Transverse colon (tissue), 4 donors: ENCODE data around the gene NXPH1. TPM values are rescaled to one million over a fixed set of nuclear protein-coding genes. Genes with fewer than 3 reads are reported as not detected.

Experiments
- DNase-seq: peaks from one replicate; pipeline ENCODE4 v3.0.0-alpha.2; 2019
- H3K27ac ChIP-seq, 4 donors: fragments of 200-600 bp; sonication (generic); 2 replicates each; pipeline ENCODE4 v1.5.1; 2016 to 2018; ENCODE audit warnings: inconsistent platforms in 4 of 4
- H3K27me3 ChIP-seq: fragments of 200-600 bp; sonication (generic); 2 replicates; pipeline ENCODE4 v1.5.1; 2017; ENCODE audit warnings: inconsistent platforms
- H3K36me3 ChIP-seq, 4 donors: fragments of 200-600 bp; sonication (generic); 2 replicates each; pipeline ENCODE4 v1.5.1; 2017 to 2019; ENCODE audit warnings: inconsistent platforms in 4 of 4
- H3K4me1 ChIP-seq, 4 donors: fragments of 200-600 bp; sonication (generic); 2 replicates each; pipeline ENCODE4 v1.5.1; 2017 to 2020; ENCODE audit warnings: inconsistent platforms in 4 of 4
- H3K4me3 ChIP-seq, 4 donors: fragments of 200-600 bp; sonication (generic); 1 replicate in 1 of 4; 2 replicates in 3 of 4; pipeline versions ENCODE4 v1.5.1 to v1.6.1; 2017 to 2019; ENCODE audit warnings: inconsistent platforms in 4 of 4
- H3K9me3 ChIP-seq, 2 donors: fragments of 200-600 bp; sonication (generic); 2 replicates each; pipeline ENCODE4 v1.5.1; 2017 to 2019; ENCODE audit warnings: inconsistent platforms in 2 of 2
- EP300 ChIP-seq: sonication (generic); formaldehyde crosslinking; IDR thresholded peaks from one replicate; pipeline ENCODE4 v1.6.1; 2017; ENCODE audit warnings: antibody characterized with exemption, low read depth
- POLR2A ChIP-seq: fragments of 450-650 bp; IDR thresholded peaks from one replicate; pipeline ENCODE4 v1.6.1; 2016; ENCODE audit warnings: antibody characterized with exemption, mild to moderate bottlenecking, moderate library complexity
- POLR2AphosphoS5 ChIP-seq, 3 donors: sonication (generic); formaldehyde crosslinking; IDR thresholded peaks; one replicate each; pipeline ENCODE4 v1.6.1; 2016; ENCODE audit warnings: antibody characterized with exemption in 3 of 3
- WGBS, 2 donors: methylation state at CpG; one replicate each; pipeline ENCODE4 v1.1.5; 2018; ENCODE audit warnings: low coverage in 1 of 2; 5-methylcytosine and 5-hydroxymethylcytosine counted together
- in situ Hi-C, 4 donors: fragments of 200-750 bp; cut with MboI; loops; one replicate each; pipeline versions ENCODE4 v1.15.0 to v1.15.1; 2017; ENCODE audit warnings: low sequenced_read_pairs in 3 of 4, low pct_ligation_motif_present in 1 of 4, low pct_unique_long_range_greater_than_20kb in 1 of 4
- intact Hi-C: fragments of 100-400 bp; cut with DNase I; formaldehyde crosslinking; loops from one replicate; pipeline ENCODE4 v1.15.1; 2023; ENCODE audit warnings: low total_unique reads
- total RNA-seq, 4 donors: library from RNA; depleted of rRNA; stranded (reverse); fragments of >200 nt; gene quantifications; one replicate each; pipeline ENCODE4 v1.1.0, GENCODE V29; 2016
- TF ChIP-seq, protein P1 (sequence below), 5 experiments: fragments of 200-600 bp in 3 of 5; fragments of 450-650 bp in 2 of 5; sonication (generic) in 3 of 5; IDR thresholded peaks; 1 replicate in 2 of 5; 2 replicates in 3 of 5; pipeline ENCODE4 v1.5.1; 2016 to 2017; ENCODE audit warnings: antibody characterized with exemption in 5 of 5, inconsistent platforms in 3 of 5, mild to moderate bottlenecking in 2 of 5, moderate library complexity in 1 of 5

Gene NXPH1
- total RNA-seq, 4 donors from 2014 or later, result not detected

DNA sequence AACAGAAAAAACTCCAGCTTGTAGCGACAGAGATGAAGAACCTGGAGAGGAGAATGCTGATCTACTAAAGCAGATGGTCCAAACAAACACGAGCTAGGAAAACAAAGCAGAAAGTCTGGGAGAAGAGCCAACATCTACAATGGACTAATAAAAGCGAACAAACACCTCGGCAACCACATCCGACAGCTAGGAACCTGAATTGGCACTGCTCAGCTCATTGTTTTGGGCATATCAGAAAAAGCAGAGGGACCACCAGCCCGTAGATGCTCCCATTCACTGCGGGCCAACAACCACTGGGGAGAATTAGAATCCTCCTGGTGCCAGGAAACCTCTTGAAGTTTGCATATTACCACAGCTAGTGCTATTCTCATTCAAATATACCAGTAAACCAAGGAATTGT lies 204.7 kb downstream of the NXPH1 start:
- in situ Hi-C loops, result no loop called here
- Histone ChIP-seq H3K36me3 (no peaks in the 10 kb centered on the region), H3K9me3 (no peaks in the 10 kb centered on the region), H3K4me3 (no peak overlapping the region), H3K4me1 (peaks cover 0 to 19% (median 4%) of the 10 kb centered on the region in 4 donors), H3K27ac (no peak overlapping the region), H3K27me3 (no peaks in the 10 kb centered on the region)
- intact Hi-C loops, result no loop called here
- WGBS, 2 donors, result 2 to 25% methylated on average over 4 to 7 of the region's 7 CpGs
- TF ChIP-seq EP300 (no peak), POLR2AphosphoS5 (IDR thresholded peaks at IDR 0.05) (no peak), POLR2A (no peak)
- TF ChIP-seq, protein P1, sequence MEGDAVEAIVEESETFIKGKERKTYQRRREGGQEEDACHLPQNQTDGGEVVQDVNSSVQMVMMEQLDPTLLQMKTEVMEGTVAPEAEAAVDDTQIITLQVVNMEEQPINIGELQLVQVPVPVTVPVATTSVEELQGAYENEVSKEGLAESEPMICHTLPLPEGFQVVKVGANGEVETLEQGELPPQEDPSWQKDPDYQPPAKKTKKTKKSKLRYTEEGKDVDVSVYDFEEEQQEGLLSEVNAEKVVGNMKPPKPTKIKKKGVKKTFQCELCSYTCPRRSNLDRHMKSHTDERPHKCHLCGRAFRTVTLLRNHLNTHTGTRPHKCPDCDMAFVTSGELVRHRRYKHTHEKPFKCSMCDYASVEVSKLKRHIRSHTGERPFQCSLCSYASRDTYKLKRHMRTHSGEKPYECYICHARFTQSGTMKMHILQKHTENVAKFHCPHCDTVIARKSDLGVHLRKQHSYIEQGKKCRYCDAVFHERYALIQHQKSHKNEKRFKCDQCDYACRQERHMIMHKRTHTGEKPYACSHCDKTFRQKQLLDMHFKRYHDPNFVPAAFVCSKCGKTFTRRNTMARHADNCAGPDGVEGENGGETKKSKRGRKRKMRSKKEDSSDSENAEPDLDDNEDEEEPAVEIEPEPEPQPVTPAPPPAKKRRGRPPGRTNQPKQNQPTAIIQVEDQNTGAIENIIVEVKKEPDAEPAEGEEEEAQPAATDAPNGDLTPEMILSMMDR (IDR thresholded peaks at IDR 0.05), result no peak
- peak; percentile 8 for DNase-seq

- no peak for DNase-seq
- H3K4me1 ChIP-seq, result peaks cover 0 to 19% (median 4%) of the 10 kb centered on the region in 4 donors
- no peaks in the 10 kb centered on the region for H3K27me3 ChIP-seq
- TF ChIP-seq POLR2A, result no peak
- no peak for TF ChIP-seq POLR2AphosphoS5 (IDR thresholded peaks at IDR 0.05)
- TF ChIP-seq, protein P1 (IDR thresholded peaks at IDR 0.05), result no peak
- TF ChIP-seq EP300, result no peak
- intact Hi-C loops (no loop called here), in situ Hi-C loops (no loop called here)
- 74 to 88% methylated on average over 4 to 5 of the region's 5 CpGs for WGBS, 2 donors
- no peaks in the 10 kb centered on the region for H3K9me3 ChIP-seq
- H3K27ac ChIP-seq, result no peak overlapping the region
- no peak overlapping the region for H3K4me3 ChIP-seq
- no peaks in the 10 kb centered on the region for H3K36me3 ChIP-seq
These were observed 206.3 kb downstream of the NXPH1 start for GRCh38 chr7:8639668-8640067.

DNA sequence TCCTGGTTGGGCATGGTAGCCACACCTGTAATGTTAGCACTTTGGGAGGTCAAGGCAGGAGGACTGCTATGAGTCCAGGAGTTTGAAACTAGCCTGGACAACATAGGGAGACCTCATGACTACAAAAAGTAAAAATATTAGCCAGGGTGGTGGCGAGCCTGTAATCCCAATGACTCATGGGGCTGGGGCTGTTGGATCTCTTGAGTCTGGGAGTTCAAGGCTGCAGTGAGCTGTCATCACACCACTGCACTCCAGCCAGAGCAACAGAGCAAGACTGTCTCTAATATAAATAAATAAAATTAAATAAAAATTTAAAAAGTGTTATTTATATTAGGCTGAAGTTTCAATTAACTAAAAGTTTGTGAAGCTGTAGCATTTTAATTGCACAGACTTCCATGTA lies 207.3 kb downstream of the NXPH1 start:
- TF ChIP-seq EP300 (no peak), POLR2AphosphoS5 (IDR thresholded peaks at IDR 0.05) (no peak), POLR2A (no peak)
- TF ChIP-seq, protein P1 (IDR thresholded peaks at IDR 0.05), result no peak
- H3K4me3 ChIP-seq, result no peak overlapping the region
- H3K27ac ChIP-seq, result no peak overlapping the region
- no peak for DNase-seq
- peaks cover 0 to 19% (median 4%) of the 10 kb centered on the region in 4 donors for H3K4me1 ChIP-seq
- H3K9me3 ChIP-seq, result no peaks in the 10 kb centered on the region
- 67 to 71% methylated on average over 1 of the region's 1 CpG for WGBS, 2 donors
- in situ Hi-C loops, result no loop called here
- intact Hi-C loops, result no loop called here
- no peaks in the 10 kb centered on the region for H3K36me3 ChIP-seq
- H3K27me3 ChIP-seq, result no peaks in the 10 kb centered on the region

DNA sequence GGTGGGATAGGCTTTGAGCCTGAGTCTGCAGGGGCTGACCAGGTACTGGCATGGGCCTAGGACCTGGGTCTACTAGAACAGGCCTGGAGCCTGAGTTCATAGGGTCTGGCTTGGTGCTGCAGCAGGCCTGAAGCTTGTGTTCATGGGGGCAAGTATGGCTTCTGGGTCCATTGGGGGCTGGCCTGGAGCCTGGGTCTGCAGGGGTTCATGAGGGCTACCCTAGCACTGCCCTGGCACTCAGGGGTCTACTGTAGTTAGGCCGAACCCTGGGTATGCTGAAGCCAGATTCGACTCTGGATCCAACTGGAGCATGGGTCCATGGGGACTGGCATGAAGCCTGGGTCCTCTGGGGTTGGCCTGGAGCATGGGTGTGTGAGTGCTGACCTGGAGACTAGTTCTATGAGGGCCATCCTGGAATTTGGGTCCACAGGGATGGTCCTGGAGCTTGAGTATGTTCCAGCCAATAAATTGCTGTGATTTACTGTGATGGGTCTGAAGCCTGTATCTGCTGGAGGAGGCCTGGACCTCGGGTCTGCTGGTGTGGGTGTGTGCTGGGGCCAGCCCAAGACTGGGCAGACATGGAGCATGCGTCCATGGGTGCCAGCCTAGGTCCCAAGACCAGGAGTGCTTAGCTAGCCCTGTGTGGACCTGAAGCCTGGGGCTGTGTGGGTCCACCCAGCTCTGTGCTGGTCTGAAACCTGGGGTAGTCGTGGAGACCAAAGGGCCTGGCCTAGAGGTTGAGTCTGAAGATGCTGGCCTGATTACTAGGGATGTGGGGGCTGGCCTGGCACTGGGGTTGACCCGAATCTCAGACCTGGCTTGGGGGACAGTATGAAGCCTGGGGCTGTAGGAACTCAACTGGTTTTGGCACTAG lies 235.5 kb downstream of the NXPH1 start:
- in situ Hi-C loops (no loop called here), intact Hi-C loops (no loop called here)
- Histone ChIP-seq H3K27me3 (no peaks in the 10 kb centered on the region), H3K36me3 (no peaks in the 10 kb centered on the region), H3K4me3 (no peak overlapping the region), H3K4me1 (no peaks in the 10 kb centered on the region), H3K27ac (no peak overlapping the region), H3K9me3 (peaks cover 0 to 4% of the 10 kb centered on the region in 2 donors)
- TF ChIP-seq POLR2AphosphoS5 (IDR thresholded peaks at IDR 0.05), result no peak
- TF ChIP-seq, protein P1 (IDR thresholded peaks at IDR 0.05), result no peak
- TF ChIP-seq POLR2A, result no peak
- TF ChIP-seq EP300, result no peak
- WGBS, 2 donors, result 78% methylated on average over 6 of the region's 6 CpGs; no CpG with 5 or more reads in 1 of the 2 donors
- DNase-seq, result no peak
